ENCODE measurements around the gene GRID1.

GRID1 gene

GRCh38 chr10:86216886-86217285 is 149.7 kb downstream of the GRID1 start:
- no peak for DNase-seq (ENCODE audit: low read depth in 3 of 3, low spot score in 1 of 3)

- no peak for DNase-seq (ENCODE audit: low read depth in 3 of 3, low spot score in 1 of 3)
Observed at GRCh38 chr10:86215712-86216111, 150.9 kb downstream of the GRID1 start.

GRCh38 chr10:86215046-86215445 is 151.5 kb downstream of the GRID1 start:
- no peak for DNase-seq (ENCODE audit: low read depth in 3 of 3, low spot score in 1 of 3)

- no peak for DNase-seq (ENCODE audit: low read depth in 3 of 3, low spot score in 1 of 3)
Observed at GRCh38 chr10:86213148-86213547, 153.4 kb downstream of the GRID1 start.

DNA sequence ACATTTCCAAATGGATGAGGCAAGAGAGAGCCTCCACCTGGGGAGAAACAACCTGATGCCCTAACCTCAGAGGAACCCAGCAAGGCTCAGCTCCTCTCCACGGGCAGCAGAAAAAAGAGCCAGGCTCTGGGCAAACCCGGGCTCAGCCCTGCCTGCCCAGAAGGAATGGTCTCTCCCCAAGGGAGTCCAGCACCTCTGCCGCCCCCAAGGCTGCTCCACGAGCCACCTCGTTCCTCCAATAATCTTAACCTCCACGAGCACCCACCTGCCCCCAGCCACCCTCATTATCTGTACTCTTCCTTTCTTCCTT is 154.2 kb downstream of the GRID1 start:
- no peak for DNase-seq (ENCODE audit: low read depth in 3 of 3, low spot score in 1 of 3)

DNA sequence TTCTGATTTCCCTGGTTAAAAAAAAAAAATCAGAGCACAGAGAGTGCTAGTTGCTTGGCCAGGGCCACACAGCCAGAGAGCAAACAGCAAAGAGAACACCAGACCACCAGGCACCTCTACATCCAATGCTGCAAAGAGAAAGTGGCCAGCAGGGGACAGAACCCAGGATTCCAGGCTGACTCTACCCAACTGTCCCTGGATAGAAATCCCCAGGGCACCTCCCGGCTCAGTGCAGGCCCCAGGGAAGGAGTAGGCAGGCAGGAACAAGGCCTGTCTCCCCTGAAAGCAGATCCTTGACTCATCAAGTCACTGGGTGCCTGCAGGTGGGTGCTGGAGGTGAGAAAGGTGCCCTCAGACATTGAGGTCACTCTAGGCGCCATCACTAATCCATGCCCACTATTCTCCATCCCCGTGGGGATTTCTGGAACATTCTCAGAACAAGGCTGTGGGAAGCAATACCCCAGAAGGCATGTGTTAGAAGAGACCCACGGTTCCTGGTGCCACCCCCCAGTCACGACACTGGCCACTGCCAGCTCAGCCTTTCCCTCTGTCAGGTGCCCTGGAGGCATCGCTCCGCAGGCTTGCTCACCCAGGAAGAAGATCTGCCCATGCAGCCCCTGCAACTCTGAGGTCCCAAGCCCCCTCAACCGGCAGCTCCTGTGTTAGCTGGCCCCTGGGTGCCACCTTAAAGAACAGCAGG is 154.8 kb downstream of the GRID1 start:
- no peak for DNase-seq (ENCODE audit: low read depth in 3 of 3, low spot score in 1 of 3)

DNA sequence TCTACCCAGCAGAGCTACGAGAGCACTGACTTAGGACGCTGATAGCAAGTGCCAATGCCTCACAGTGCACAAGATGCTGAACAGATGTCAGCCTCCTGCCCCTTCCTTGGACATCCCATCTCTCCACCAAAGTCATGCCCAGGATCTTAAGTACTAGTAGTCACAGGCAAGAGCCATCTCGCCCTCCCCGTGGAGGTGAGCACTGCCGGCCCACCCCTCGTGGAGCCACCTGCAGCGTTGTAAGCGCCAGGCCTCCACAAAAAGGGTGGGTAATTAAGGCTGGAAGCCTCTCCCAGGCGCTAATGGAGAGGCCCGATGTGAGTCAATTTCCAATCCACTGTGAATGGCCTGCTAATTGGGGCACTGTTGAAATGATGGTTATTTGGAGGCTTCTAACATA is 156.2 kb downstream of the GRID1 start:
- no peak for DNase-seq (ENCODE audit: low read depth in 3 of 3, low spot score in 1 of 3)

DNA sequence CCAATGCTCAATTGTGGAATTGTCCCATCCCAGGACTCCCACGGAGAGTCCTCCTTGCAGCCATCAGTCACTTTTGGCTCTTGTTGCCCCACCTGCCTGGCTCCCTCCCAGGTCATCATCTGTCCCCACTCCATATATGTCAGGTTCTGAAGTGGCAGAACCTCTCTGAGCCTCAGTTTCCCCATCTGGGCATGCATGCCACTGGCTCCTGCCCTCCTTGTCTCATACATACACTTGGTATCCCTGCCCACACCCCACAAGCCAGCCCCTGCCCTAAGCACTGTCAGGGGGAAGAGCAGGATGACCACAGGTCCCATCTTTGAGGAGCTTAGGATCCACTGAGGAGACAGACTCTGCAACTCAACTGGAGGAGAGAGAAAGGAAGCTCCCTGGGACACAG is 156.9 kb downstream of the GRID1 start:
- no peak for DNase-seq (ENCODE audit: low read depth in 3 of 3, low spot score in 1 of 3)

DNA sequence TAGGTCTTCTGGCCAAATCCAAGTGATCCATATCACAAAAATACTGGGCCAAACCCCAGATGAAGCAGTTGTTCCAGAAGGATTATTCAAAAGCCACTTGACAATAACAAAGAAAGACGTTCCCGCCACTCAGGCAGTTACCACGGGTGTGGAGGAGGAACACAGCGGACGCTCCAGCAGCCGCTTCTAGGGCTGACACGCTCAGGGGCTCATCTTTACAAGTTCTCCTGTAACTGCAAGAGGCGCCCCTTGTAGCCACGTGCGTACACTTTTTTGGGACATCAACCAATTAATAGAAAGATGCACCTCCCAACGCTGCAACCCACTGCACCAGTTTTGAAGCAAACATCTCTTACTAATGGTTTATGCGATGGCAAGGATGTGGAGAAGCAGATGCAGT is 159.4 kb downstream of the GRID1 start:
- no peak for DNase-seq (ENCODE audit: low read depth in 3 of 3, low spot score in 1 of 3)

GRCh38 chr10:86206240-86206579 is 160.4 kb downstream of the GRID1 start:
- DNase-seq (ENCODE audit: low read depth in 3 of 3, low spot score in 1 of 3): no peak

DNA sequence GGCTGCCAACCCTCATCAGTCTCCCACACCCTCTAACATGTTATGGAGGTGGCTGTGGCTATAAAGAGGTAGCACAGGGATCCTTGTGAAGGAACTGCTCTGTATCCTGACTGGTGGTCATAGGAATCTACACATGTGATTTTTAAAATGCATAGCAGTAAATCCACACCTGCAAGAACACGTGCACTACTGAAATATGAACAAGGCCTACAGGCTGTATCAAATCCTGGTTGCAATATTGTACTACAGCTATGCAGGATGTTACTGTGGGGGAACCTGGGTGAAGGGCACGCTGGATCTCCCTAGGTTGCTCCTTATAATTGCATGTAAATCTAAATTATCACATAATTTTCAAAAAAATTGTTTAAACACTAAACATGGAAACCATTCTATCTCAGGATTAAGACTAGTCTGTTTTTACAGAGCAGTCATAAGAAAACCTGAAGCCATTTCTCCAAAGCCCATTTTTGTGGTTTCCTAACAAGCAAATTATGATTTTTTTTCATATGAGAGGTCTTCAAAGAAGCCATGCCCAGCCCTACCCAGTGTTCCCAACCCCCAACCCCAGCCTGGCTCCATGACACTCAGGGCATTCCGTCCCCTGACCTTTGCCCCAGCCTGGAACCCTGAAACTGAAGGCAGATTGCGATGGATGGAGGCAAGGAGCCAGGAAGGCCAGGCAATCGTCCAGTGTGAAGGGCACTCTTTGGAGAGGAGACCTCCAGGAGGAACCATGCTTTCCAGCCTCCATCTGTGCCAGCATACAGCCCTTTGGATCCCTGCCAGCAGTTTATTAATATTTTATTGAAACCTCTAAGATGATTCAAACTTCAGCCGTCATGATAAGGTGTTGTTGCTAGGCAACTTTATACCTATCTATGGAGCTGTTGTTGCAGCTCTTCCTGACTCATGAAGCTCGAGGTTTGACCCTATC is 161.0 kb downstream of the GRID1 start:
- DNase-seq (ENCODE audit: low read depth in 3 of 3, low spot score in 1 of 3): no peak

GRCh38 chr10:86204421-86205305 is 161.9 kb downstream of the GRID1 start:
- no peak for DNase-seq (ENCODE audit: low read depth in 3 of 3, low spot score in 1 of 3)

DNA sequence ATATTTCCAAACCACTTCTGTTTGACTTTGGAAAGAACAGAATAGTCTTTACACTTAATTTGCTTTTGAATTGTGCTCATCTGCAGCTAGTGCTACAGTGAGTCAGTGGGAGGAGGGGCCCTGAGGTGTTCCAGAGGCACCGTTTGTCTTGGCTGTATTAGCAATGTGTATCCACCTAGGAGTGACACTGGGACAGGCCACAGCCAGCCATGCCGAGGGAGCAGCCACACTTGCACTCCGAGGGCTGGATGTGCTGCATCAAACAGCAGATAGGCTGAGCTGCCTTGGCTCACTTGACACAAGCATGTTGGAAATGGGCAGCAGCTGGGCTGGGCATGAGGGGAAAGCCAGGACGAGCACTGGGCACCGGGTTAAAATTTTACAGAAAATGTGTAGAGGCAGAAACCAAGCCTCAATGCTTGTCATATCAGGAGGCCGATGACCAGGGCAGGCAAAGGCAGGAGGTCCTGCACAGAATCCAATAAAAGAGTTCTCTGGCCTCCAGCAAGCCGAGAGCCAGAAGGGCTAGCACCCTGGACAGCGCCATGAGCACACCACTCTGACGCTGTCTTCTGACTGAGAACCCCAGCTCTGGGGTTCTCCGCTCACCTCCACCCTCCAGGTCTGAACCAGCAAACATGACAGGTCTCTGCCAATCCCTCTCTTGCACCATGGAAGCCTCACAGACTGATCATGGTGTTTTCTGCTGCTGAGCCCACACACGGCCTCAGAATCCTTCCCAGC is 163.3 kb downstream of the GRID1 start:
- no peak for DNase-seq (ENCODE audit: low read depth in 3 of 3, low spot score in 1 of 3)

GRCh38 chr10:86202226-86202735 is 164.3 kb downstream of the GRID1 start:
- no peak for DNase-seq (ENCODE audit: low read depth in 3 of 3, low spot score in 1 of 3)

GRCh38 chr10:86200867-86201266 is 165.7 kb downstream of the GRID1 start:
- DNase-seq (ENCODE audit: low read depth in 3 of 3, low spot score in 1 of 3): no peak

DNA sequence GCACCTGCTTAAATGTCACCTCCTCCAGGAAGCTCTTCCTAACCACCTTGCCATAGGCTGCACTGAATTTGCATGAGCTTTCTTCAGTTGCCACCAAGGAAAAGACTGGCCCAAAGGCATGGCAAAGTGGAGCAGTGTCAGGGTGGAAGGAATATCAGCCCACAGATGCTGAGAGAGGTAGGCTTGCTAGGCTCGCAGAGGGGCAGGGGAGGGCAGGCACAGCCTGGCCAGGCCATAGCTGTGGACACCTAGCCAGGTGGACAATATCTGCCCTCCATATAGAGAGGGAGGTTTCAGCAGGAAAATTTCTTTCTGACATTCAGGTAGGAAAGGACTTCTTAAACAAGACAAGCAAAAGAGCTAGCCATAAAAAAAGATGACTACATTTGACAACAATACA is 166.3 kb downstream of the GRID1 start:
- DNase-seq (ENCODE audit: low read depth in 3 of 3, low spot score in 1 of 3): no peak

DNA sequence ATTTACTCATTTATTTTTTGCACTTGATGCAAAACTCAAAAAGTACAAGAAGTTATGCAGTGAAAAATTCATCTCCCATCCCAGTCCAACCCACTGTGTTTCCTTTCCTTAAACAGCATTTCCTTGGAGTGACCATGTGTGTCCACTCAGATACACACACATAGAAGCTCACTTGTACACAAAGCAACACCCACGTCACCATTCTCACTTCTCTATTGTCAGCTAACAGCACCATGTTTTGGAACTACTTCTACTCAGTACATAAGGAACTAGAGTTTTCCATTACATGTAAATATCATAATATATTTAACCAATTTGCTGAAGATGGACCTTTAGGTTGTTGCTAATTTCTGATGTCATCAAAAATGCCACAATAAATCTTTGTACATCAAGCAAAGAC is 167.6 kb downstream of the GRID1 start:
- no peak for DNase-seq (ENCODE audit: low read depth in 3 of 3, low spot score in 1 of 3)

- DNase-seq (ENCODE audit: low read depth in 3 of 3, low spot score in 1 of 3): no peak
Observed at GRCh38 chr10:86198271-86198670, 168.3 kb downstream of the GRID1 start.

DNA sequence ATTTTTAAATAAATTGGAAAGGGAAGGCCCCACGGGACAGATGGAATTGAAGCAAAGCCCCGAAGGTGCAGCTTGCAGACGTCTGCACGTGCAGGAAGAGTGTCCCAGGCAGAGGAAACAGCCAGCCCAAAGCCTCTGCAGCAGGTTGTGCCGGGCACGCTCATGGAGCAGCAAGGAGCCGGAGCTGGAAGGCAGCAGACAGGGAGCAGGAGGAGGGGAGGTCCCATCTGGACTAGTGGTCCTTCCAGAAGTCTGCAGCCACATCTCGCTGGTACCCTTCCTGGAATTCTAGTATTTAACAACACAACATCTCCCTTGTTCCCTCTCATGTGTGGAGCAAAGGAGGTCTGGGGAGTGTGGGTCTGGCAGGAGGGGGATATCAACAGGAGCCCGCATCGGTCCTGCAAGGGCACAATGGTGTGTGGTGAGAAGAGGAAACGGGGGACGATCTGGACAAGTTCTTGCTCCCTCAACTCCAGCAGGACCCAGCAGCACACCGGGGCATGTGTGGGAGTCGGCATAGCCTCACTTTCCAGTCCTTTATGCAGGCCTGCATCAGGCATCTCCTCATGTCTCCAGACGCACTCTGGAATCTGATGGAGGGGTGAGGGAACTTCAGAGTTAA is 169.3 kb downstream of the GRID1 start:
- no peak for DNase-seq (ENCODE audit: low read depth in 3 of 3, low spot score in 1 of 3)

DNA sequence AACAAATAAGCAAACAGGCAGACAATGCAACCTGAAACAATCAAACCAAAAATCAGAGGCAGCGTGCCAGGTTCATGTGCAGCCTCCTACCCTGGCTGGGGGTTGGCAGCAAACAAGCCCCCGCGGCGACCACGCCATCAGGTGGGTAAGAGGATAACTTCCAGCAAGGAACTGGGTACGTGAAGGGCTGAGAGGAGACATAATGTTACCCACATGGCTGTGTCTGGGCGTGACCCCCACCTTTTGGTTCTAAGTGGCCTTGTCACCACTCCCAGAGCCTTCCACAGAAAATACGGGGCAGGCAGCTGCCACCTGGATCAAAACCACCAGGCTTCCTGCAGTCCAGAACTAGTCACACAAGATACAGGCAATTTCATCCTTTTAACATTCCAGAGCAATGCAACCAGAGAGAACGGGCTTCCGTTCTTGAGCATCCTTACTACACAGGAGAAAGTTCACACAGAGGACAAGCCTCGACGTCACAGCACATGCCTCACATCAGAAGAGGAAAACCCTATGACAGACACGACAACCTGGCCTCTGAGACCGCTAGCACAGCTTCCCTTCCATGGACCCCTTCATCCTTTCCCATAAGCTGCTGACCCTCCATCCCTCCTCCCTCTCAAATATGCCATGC is 171.0 kb downstream of the GRID1 start:
- DNase-seq (ENCODE audit: low read depth in 3 of 3, low spot score in 1 of 3): no peak

Data from stimulated activated CD4-positive, alpha-beta T cell treated with anti-CD3 and anti-CD28 coated beads, TNF-alpha, amount 100 ng/mL, for 1 hour (primary cell).